Measurements from ENCODE around the gene MTHFD2. TPM values are rescaled to one million over a fixed set of nuclear protein-coding genes. Genes with fewer than 3 reads are reported as not detected.
"Not testable (repeated sequence)": the region's sequence is repeated elsewhere in the genome, so short reads cannot be mapped to it uniquely, and the experiment has no call there.

The MTHFD2 gene
- total RNA-seq, 2 donors from 2014 or later = 12.9 to 15.8 TPM

- Histone ChIP-seq H3K9me3 (no peaks in the 10 kb centered on the region), H3K36me3 (no peaks in the 10 kb centered on the region), H3K4me1 (peaks cover 0 to 25% of the 10 kb centered on the region in 2 donors), H3K4me3 (peak within 1 kb of the TSS; percentile 81 to 98), H3K27ac (peak within 1 kb of the TSS; percentile 92 to 97), H3K27me3 (no peaks in the 10 kb centered on the region)
- peak; percentile 95 for DNase-seq (ENCODE audit: low spot score)
- TF ChIP-seq, protein P1, sequence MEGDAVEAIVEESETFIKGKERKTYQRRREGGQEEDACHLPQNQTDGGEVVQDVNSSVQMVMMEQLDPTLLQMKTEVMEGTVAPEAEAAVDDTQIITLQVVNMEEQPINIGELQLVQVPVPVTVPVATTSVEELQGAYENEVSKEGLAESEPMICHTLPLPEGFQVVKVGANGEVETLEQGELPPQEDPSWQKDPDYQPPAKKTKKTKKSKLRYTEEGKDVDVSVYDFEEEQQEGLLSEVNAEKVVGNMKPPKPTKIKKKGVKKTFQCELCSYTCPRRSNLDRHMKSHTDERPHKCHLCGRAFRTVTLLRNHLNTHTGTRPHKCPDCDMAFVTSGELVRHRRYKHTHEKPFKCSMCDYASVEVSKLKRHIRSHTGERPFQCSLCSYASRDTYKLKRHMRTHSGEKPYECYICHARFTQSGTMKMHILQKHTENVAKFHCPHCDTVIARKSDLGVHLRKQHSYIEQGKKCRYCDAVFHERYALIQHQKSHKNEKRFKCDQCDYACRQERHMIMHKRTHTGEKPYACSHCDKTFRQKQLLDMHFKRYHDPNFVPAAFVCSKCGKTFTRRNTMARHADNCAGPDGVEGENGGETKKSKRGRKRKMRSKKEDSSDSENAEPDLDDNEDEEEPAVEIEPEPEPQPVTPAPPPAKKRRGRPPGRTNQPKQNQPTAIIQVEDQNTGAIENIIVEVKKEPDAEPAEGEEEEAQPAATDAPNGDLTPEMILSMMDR (IDR thresholded peaks at IDR 0.05) = no peak
Measured at GRCh38 chr2:74178211-74179062, 20.0 kb upstream of the MTHFD2 start, which contains the start of gene MOB1A. Gene MOB1A, minus strand, starts transcription at chr2:74178879. Its CDS starts 205 bp downstream, at chr2:74178674.

- TF ChIP-seq, protein P1 (IDR thresholded peaks at IDR 0.05) = peak in 1 of 2 donors; percentile 37
- peak; percentile 50 for DNase-seq (ENCODE audit: low spot score)
Measured at GRCh38 chr2:74179063-74179865, 19.2 kb upstream of the MTHFD2 start.

GRCh38 chr2:74181739-74182138 lies 16.7 kb upstream of the MTHFD2 start:
- H3K27ac ChIP-seq = no peak overlapping the region
- H3K27me3 ChIP-seq = no peaks in the 10 kb centered on the region
- no peak overlapping the region for H3K4me3 ChIP-seq
- TF ChIP-seq, protein P1 (IDR thresholded peaks at IDR 0.05) = no peak
- no peaks in the 10 kb centered on the region for H3K36me3 ChIP-seq
- DNase-seq (ENCODE audit: low spot score) = no peak
- H3K4me1 ChIP-seq = peaks cover 0 to 11% of the 10 kb centered on the region in 2 donors
- no peaks in the 10 kb centered on the region for H3K9me3 ChIP-seq

More at GRCh38 chr2:74179063-74179865, 19.2 kb upstream of the MTHFD2 start:
- Histone ChIP-seq H3K27ac (peak overlapping the region; percentile 92 to 97), H3K4me3 (peak overlapping the region; percentile 81 to 98), H3K9me3 (no peaks in the 10 kb centered on the region), H3K27me3 (no peaks in the 10 kb centered on the region), H3K4me1 (peaks cover 0 to 25% of the 10 kb centered on the region in 2 donors), H3K36me3 (no peaks in the 10 kb centered on the region)

- Histone ChIP-seq H3K27me3 (no peaks in the 10 kb centered on the region), H3K27ac (no peak overlapping the region), H3K4me1 (no peaks in the 10 kb centered on the region), H3K9me3 (no peaks in the 10 kb centered on the region), H3K36me3 (no peaks in the 10 kb centered on the region), H3K4me3 (no peak overlapping the region)
- no peak for DNase-seq (ENCODE audit: low spot score)
- TF ChIP-seq, protein P1 (IDR thresholded peaks at IDR 0.05) = no peak
Measured at GRCh38 chr2:74183878-74184277, 14.5 kb upstream of the MTHFD2 start.

- TF ChIP-seq, protein P1 (IDR thresholded peaks at IDR 0.05) = no peak
- Histone ChIP-seq H3K36me3 (no peaks in the 10 kb centered on the region), H3K4me3 (no peak overlapping the region), H3K9me3 (no peaks in the 10 kb centered on the region), H3K27me3 (no peaks in the 10 kb centered on the region), H3K27ac (no peak overlapping the region), H3K4me1 (no peaks in the 10 kb centered on the region)
- DNase-seq (ENCODE audit: low spot score) = no peak
Measured at GRCh38 chr2:74186038-74186437, 12.4 kb upstream of the MTHFD2 start.

- H3K27me3 ChIP-seq; H3K36me3 ChIP-seq; H3K27ac ChIP-seq; H3K9me3 ChIP-seq; H3K4me3 ChIP-seq; DNase-seq (ENCODE audit: low spot score); H3K4me1 ChIP-seq: not testable (repeated sequence)
Measured at GRCh38 chr2:74186706-74187105, 11.7 kb upstream of the MTHFD2 start.

Measured in right atrium auricular region (tissue), 2 donors.